Endometrial microvascular endothelial cells (primary cell): ENCODE results near the gene TEAD4. TPM values are rescaled to one million over a fixed set of nuclear protein-coding genes. Genes with fewer than 3 reads are reported as not detected.

Experiments
- in situ Hi-C: cut with HindIII; loops from 2 replicates; pipeline ENCODE4 v1.10.0; 2017; ENCODE audit warnings: low sequenced_read_pairs, low pct_unique_long_range_greater_than_20kb; ENCODE audit errors: inconsistent ontology term
- total RNA-seq: library from RNA; depleted of rRNA; stranded (reverse); fragments of >200 nt; gene quantifications from one replicate; pipeline ENCODE4 v1.2.3, GENCODE V29; 2015; ENCODE audit errors: inconsistent ontology term

The TEAD4 gene
- total RNA-seq, 1 donor from 2014 or later = 78.1 TPM

GRCh38 chr12:3040663-3041544, 81.7 kb downstream of the TEAD4 start:
- in situ Hi-C loops = no loop called here

- in situ Hi-C loops = no loop called here
These were observed 82.5 kb downstream of the TEAD4 start for GRCh38 chr12:3041558-3042164.

GRCh38 chr12:3042394-3042793, 83.2 kb downstream of the TEAD4 start:
- in situ Hi-C loops = no loop called here

GRCh38 chr12:3042826-3043225, 83.6 kb downstream of the TEAD4 start:
- in situ Hi-C loops = no loop called here

- in situ Hi-C loops = no loop called here
These were observed 84.2 kb downstream of the TEAD4 start for GRCh38 chr12:3043406-3043805.

- in situ Hi-C loops = no loop called here
These were observed 85.0 kb downstream of the TEAD4 start for GRCh38 chr12:3044141-3044630.

GRCh38 chr12:3045494-3045893, 86.3 kb downstream of the TEAD4 start:
- in situ Hi-C loops = no loop called here

GRCh38 chr12:3045989-3046388, 86.8 kb downstream of the TEAD4 start:
- in situ Hi-C loops = no loop called here

GRCh38 chr12:3046441-3047200, 87.4 kb downstream of the TEAD4 start:
- in situ Hi-C loops = no loop called here

- in situ Hi-C loops = no loop called here
These were observed 88.8 kb downstream of the TEAD4 start for GRCh38 chr12:3047961-3048360.

- in situ Hi-C loops = no loop called here
These were observed 89.3 kb downstream of the TEAD4 start for GRCh38 chr12:3048540-3048939.

GRCh38 chr12:3049176-3049575, 90.0 kb downstream of the TEAD4 start:
- in situ Hi-C loops = no loop called here

GRCh38 chr12:3049611-3050249, 90.5 kb downstream of the TEAD4 start:
- in situ Hi-C loops = no loop called here

GRCh38 chr12:3054374-3054773, 95.2 kb downstream of the TEAD4 start:
- in situ Hi-C loops = no loop called here

- in situ Hi-C loops = no loop called here
These were observed 96.0 kb downstream of the TEAD4 start for GRCh38 chr12:3055026-3055703.

GRCh38 chr12:3055704-3056467, 96.7 kb downstream of the TEAD4 start:
- in situ Hi-C loops = no loop called here

GRCh38 chr12:3061059-3061458, 101.9 kb downstream of the TEAD4 start:
- in situ Hi-C loops = no loop called here
